HepG2 (cell line): Measurements from ENCODE around the gene TPPP2. TPM values are rescaled to one million over a fixed set of nuclear protein-coding genes. Genes with fewer than 3 reads are reported as not detected.
A peak's percentile ranks its signal among the peaks of the same experiment; 100 is the strongest.

Experiments used
- ETV6 ChIP-seq: sonication (generic); formaldehyde crosslinking; conservative IDR thresholded peaks from 2 replicates; pipeline ENCODE4 v1.4.0; 2020; ENCODE audit warnings: missing genetic modification reagents
- FOSL1 ChIP-seq: sonication (generic); formaldehyde crosslinking; IDR thresholded peaks from 2 replicates; pipeline ENCODE4 v1.9.0; 2021; ENCODE audit warnings: missing genetic modification reagents, borderline replicate concordance
- KDM5B ChIP-seq: sonication (generic); formaldehyde crosslinking; IDR thresholded peaks from 2 replicates; pipeline ENCODE4 v1.4.0; 2020; ENCODE audit warnings: missing genetic modification reagents, mild to moderate bottlenecking, borderline replicate concordance
- MED1 ChIP-seq: sonication (generic); formaldehyde crosslinking; IDR thresholded peaks from 2 replicates; pipeline ENCODE4 v1.4.0; 2020; ENCODE audit warnings: missing genetic modification reagents
- MLX ChIP-seq: IDR thresholded peaks from 2 replicates; pipeline ENCODE4 v1.6.1; 2016
- RFX3 ChIP-seq: IDR thresholded peaks from 2 replicates; pipeline ENCODE4 v1.6.1; 2016; ENCODE audit warnings: missing biosample characterization, missing genetic modification reagents
- THRA ChIP-seq: sonication (generic); formaldehyde crosslinking; IDR thresholded peaks from 2 replicates; pipeline ENCODE4 v1.4.0; 2020; ENCODE audit warnings: missing genetic modification reagents, borderline replicate concordance
- ZFP36 ChIP-seq: fragments of 150-350 bp; IDR thresholded peaks from 2 replicates; pipeline ENCODE4 v1.6.1; 2018; ENCODE audit warnings: borderline replicate concordance, low read length, low read depth; ENCODE audit not compliant: partially characterized antibody
- ZFYVE20 ChIP-seq: sonication (generic); formaldehyde crosslinking; IDR thresholded peaks from 2 replicates; pipeline ENCODE4 v1.8.0; 2023; ENCODE audit warnings: low read depth, mild to moderate bottlenecking, moderate library complexity, missing genetic modification reagents, borderline replicate concordance
- ZNF329 ChIP-seq: sonication (generic); formaldehyde crosslinking; IDR thresholded peaks from 2 replicates; pipeline ENCODE4 v1.9.0; 2021; ENCODE audit warnings: low read depth, mild to moderate bottlenecking, missing genetic modification reagents
- ZNF557 ChIP-seq: sonication (generic); formaldehyde crosslinking; IDR thresholded peaks from 2 replicates; pipeline ENCODE4 v1.4.0; 2020; ENCODE audit warnings: missing genetic modification reagents
- ZNF687 ChIP-seq: sonication (generic); formaldehyde crosslinking; IDR thresholded peaks from 2 replicates; pipeline ENCODE4 v1.5.1; 2020; ENCODE audit warnings: mild to moderate bottlenecking, missing genetic modification reagents, moderate library complexity
- ZNF761 ChIP-seq: sonication (generic); formaldehyde crosslinking; conservative IDR thresholded peaks from 2 replicates; pipeline ENCODE4 v1.4.0; 2020; ENCODE audit warnings: mild to moderate bottlenecking, missing genetic modification reagents
- ZSCAN21 ChIP-seq: sonication (generic); formaldehyde crosslinking; IDR thresholded peaks from 2 replicates; pipeline ENCODE4 v1.8.0; 2022; ENCODE audit warnings: mild to moderate bottlenecking, missing genetic modification reagents, moderate library complexity, borderline replicate concordance
- ZSCAN25 ChIP-seq: sonication (generic); formaldehyde crosslinking; IDR thresholded peaks from 2 replicates; pipeline ENCODE4 v1.8.0; 2022; ENCODE audit warnings: mild to moderate bottlenecking, missing genetic modification reagents
- polyA plus RNA-seq, 8 experiments: library from polyadenylated mRNA; depleted of rRNA in 3 of 8; stranded (reverse) in 7 of 8; unstranded in 1 of 8; fragments of >200 nt; fragmentation: Illumina TruSeq in 4 of 8; extraction: Trizol in 4 of 8; gene quantifications; 2 replicates each; pipeline versions ENCODE4 v1.2.1 to v1.2.3, GENCODE V29; 2011 to 2016; ENCODE audit warnings: low read depth in 4 of 8, missing spikeins in 1 of 8, mixed read lengths in 1 of 8; ENCODE audit not compliant: insufficient read depth in 1 of 8
- total RNA-seq, 5 experiments: library from RNA; depleted of rRNA; stranded (reverse); fragments of >200 nt; fragmentation: Illumina TruSeq; extraction: Trizol; gene quantifications; 2 replicates each; pipeline ENCODE4 v1.2.3, GENCODE V29; 2016; ENCODE audit warnings: low read depth in 1 of 5
- TF ChIP-seq, protein P1 (sequence below): sonication (generic); formaldehyde crosslinking; IDR thresholded peaks from 2 replicates; pipeline ENCODE4 v1.4.0; 2020; ENCODE audit warnings: low read depth, missing genetic modification reagents
- TF ChIP-seq, protein P2 (sequence below): sonication (generic); formaldehyde crosslinking; IDR thresholded peaks from 2 replicates; pipeline ENCODE4 v1.5.0; 2020; ENCODE audit warnings: missing genetic modification reagents

Gene TPPP2
- total and polyA plus RNA-seq, 2 of the 13 experiments (the other 11 are each of a cell fraction or from before 2014, with no cell fraction given): 0.58 to 4.2 TPM

- TF ChIP-seq, protein P1, sequence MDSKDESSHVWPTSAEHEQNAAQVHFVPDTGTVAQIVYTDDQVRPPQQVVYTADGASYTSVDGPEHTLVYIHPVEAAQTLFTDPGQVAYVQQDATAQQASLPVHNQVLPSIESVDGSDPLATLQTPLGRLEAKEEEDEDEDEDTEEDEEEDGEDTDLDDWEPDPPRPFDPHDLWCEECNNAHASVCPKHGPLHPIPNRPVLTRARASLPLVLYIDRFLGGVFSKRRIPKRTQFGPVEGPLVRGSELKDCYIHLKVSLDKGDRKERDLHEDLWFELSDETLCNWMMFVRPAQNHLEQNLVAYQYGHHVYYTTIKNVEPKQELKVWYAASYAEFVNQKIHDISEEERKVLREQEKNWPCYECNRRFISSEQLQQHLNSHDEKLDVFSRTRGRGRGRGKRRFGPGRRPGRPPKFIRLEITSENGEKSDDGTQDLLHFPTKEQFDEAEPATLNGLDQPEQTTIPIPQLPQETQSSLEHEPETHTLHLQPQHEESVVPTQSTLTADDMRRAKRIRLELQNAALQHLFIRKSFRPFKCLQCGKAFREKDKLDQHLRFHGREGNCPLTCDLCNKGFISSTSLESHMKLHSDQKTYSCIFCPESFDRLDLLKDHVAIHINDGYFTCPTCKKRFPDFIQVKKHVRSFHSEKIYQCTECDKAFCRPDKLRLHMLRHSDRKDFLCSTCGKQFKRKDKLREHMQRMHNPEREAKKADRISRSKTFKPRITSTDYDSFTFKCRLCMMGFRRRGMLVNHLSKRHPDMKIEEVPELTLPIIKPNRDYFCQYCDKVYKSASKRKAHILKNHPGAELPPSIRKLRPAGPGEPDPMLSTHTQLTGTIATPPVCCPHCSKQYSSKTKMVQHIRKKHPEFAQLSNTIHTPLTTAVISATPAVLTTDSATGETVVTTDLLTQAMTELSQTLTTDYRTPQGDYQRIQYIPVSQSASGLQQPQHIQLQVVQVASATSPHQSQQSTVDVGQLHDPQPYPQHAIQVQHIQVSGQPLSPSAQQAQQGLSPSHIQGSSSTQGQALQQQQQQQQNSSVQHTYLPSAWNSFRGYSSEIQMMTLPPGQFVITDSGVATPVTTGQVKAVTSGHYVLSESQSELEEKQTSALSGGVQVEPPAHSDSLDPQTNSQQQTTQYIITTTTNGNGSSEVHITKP (CRISPR knock-in tag): peak; percentile 1; the same call in 1 of the 2 replicates
- peak; percentile 53; the same call in 1 of the 2 replicates for TF ChIP-seq ZNF557 (CRISPR knock-in tag)
- 0 out of 2 replicates have a peak, but pooled peaks have one; percentile 32 for TF ChIP-seq THRA (CRISPR knock-in tag)
- peak; percentile 68 for TF ChIP-seq KDM5B (CRISPR knock-in tag)
- TF ChIP-seq FOSL1 (CRISPR knock-in tag): peak; percentile 15; the same call in 1 of the 2 replicates
- 0 out of 2 replicates have a peak, but pooled peaks have one; percentile 22 for TF ChIP-seq RFX3 (CRISPR knock-in tag)
- TF ChIP-seq ZNF761 (CRISPR knock-in tag): 0 out of 2 replicates have a peak, but pooled peaks have one; percentile 23
- peak; percentile 10; the same call in 1 of the 2 replicates for TF ChIP-seq ZFYVE20 (CRISPR knock-in tag)
- peak; percentile 88 for TF ChIP-seq ZNF687
- peak; percentile 94 for TF ChIP-seq ZSCAN21 (CRISPR knock-in tag)
- TF ChIP-seq ETV6 (CRISPR knock-in tag): peak; percentile 14; the same call in 1 of the 2 replicates
- TF ChIP-seq, protein P2, sequence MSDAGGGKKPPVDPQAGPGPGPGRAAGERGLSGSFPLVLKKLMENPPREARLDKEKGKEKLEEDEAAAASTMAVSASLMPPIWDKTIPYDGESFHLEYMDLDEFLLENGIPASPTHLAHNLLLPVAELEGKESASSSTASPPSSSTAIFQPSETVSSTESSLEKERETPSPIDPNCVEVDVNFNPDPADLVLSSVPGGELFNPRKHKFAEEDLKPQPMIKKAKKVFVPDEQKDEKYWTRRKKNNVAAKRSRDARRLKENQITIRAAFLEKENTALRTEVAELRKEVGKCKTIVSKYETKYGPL (CRISPR knock-in tag): 0 out of 2 replicates have a peak, but pooled peaks have one; percentile 17
- peak; percentile 68 for TF ChIP-seq ZSCAN25 (CRISPR knock-in tag)
- TF ChIP-seq MED1 (CRISPR knock-in tag): peak; percentile 78
- TF ChIP-seq ZNF329 (CRISPR knock-in tag): no peak
- TF ChIP-seq MLX: peak; percentile 30; the same call in 1 of the 2 replicates
- TF ChIP-seq ZFP36: no peak
These were observed 5.2 kb upstream of the TPPP2 start, which contains the start of gene NDRG2 (continued) for GRCh38 chr14:21024585-21025370.
